PC-3 (cell line): ENCODE results near the gene TESK2. TPM values are rescaled to one million over a fixed set of nuclear protein-coding genes. Genes with fewer than 3 reads are reported as not detected.
"Not testable (repeated sequence)": the region's sequence is repeated elsewhere in the genome, so short reads cannot be mapped to it uniquely, and the experiment has no call there.

Source experiments
- ATAC-seq: fragments of 200-7000 bp; cut with Tn5 transposase; 2 replicates; pipeline ENCODE4 v1.9.1; 2020; ENCODE audit warnings: mild to moderate bottlenecking, moderate library complexity
- BruUV-seq: library from RNA; stranded (reverse); fragments of 400-500 nt; replicated peaks from 2 replicates; lab custom pipeline; 2021; lab: Mats Ljungman, UMichigan
- CTCF ChIA-PET: fragments of 300-600 bp; sonication (Branson Sonifier 250); formaldehyde crosslinking; loops from one replicate; lab custom pipeline; 2022; ENCODE audit warnings: antibody characterized with exemption; lab: Charles Lee
- POLR2A ChIA-PET: fragments of 300-600 bp; sonication (Branson Sonifier 250); formaldehyde crosslinking; loops from one replicate; lab custom pipeline; 2022; ENCODE audit warnings: antibody characterized with exemption; ENCODE audit not compliant: unreplicated experiment; lab: Charles Lee
- DNase-seq: peaks from one replicate; pipeline ENCODE4 v3.0.0-alpha.2; 2015
- H2AFZ ChIP-seq: fragments of 300-600 bp; sonication (generic); 2 replicates; pipeline ENCODE4 v1.6.0; 2016; ENCODE audit warnings: antibody characterized with exemption, low read length
- H3F3A ChIP-seq: fragments of 300-600 bp; sonication (generic); one replicate; pipeline ENCODE4 v1.6.0; 2017; ENCODE audit warnings: antibody characterized with exemption, low read length, control low read depth, mild to moderate bottlenecking; ENCODE audit not compliant: unreplicated experiment
- H3K27ac ChIP-seq: fragments of 300-600 bp; sonication (generic); 2 replicates; pipeline ENCODE4 v1.5.1; 2016; ENCODE audit warnings: mild to moderate bottlenecking, low read length
- H3K27me3 ChIP-seq: fragments of 300-600 bp; sonication (generic); 2 replicates; pipeline ENCODE4 v1.6.1; 2016; ENCODE audit warnings: low read length, mixed read lengths
- H3K36me3 ChIP-seq: fragments of 300-600 bp; sonication (generic); 2 replicates; pipeline ENCODE4 v1.6.1; 2016; ENCODE audit warnings: low read depth, mixed run types, low read length, mixed read lengths
- H3K4me1 ChIP-seq: fragments of 300-600 bp; sonication (generic); 2 replicates; pipeline ENCODE4 v1.5.1; 2016; ENCODE audit warnings: low read length; ENCODE audit not compliant: insufficient read depth
- H3K4me2 ChIP-seq: fragments of 300-600 bp; sonication (generic); 2 replicates; pipeline ENCODE4 v1.6.0; 2016; ENCODE audit warnings: low read length
- H3K4me3 ChIP-seq: fragments of 300-600 bp; sonication (generic); 2 replicates; pipeline ENCODE4 v1.5.1; 2016; ENCODE audit warnings: mild to moderate bottlenecking, low read length, mixed read lengths
- H3K79me2 ChIP-seq: fragments of 300-600 bp; sonication (generic); 2 replicates; pipeline ENCODE4 v1.6.1; 2017; ENCODE audit warnings: low read length, mixed read lengths
- H3K9ac ChIP-seq: fragments of 300-600 bp; sonication (generic); 2 replicates; pipeline ENCODE4 v1.6.0; 2016; ENCODE audit warnings: mild to moderate bottlenecking, low read length
- H3K9me2 ChIP-seq: fragments of 300-600 bp; sonication (generic); replicated peaks from 2 replicates; pipeline ENCODE4 v1.6.1; 2016; ENCODE audit warnings: mixed run types, low read length, mixed read lengths
- H3K9me3 ChIP-seq: fragments of 300-600 bp; sonication (generic); 2 replicates; pipeline ENCODE4 v1.6.1; 2016; ENCODE audit warnings: low read length, mixed read lengths
- H4K20me1 ChIP-seq: fragments of 300-600 bp; sonication (generic); 2 replicates; pipeline ENCODE4 v1.6.1; 2016; ENCODE audit warnings: low read length, mixed read lengths
- EZH2 ChIP-seq: fragments of 300-600 bp; sonication (generic); IDR thresholded peaks from one replicate; pipeline ENCODE4 v1.6.1; 2017; ENCODE audit warnings: antibody characterized with exemption, mild to moderate bottlenecking, low read length; ENCODE audit not compliant: unreplicated experiment
- EZH2phosphoT487 ChIP-seq: fragments of 300-600 bp; sonication (generic); IDR thresholded peaks from 2 replicates; pipeline ENCODE4 v1.6.1; 2018; ENCODE audit warnings: mild to moderate bottlenecking, antibody characterized with exemption, low read length, borderline replicate concordance
- intact Hi-C: fragments of 100-400 bp; cut with micrococcal nuclease; formaldehyde crosslinking; loops from 2 replicates; pipeline ENCODE4 v1.9.0; 2023
- total RNA-seq: library from RNA; depleted of rRNA; stranded (reverse); fragments of >200 nt; gene quantifications from 2 replicates; pipeline ENCODE4 v1.2.3, GENCODE V29; 2014
- TF ChIP-seq, protein P1 (sequence below): fragments of 300-600 bp; sonication (generic); conservative IDR thresholded peaks from 2 replicates; pipeline ENCODE4 v1.5.1; 2017; ENCODE audit warnings: antibody characterized with exemption, low read depth, mild to moderate bottlenecking, low read length

Gene TESK2
- total RNA-seq, 1 experiment from 2014 or later, result 6.0 TPM

DNA sequence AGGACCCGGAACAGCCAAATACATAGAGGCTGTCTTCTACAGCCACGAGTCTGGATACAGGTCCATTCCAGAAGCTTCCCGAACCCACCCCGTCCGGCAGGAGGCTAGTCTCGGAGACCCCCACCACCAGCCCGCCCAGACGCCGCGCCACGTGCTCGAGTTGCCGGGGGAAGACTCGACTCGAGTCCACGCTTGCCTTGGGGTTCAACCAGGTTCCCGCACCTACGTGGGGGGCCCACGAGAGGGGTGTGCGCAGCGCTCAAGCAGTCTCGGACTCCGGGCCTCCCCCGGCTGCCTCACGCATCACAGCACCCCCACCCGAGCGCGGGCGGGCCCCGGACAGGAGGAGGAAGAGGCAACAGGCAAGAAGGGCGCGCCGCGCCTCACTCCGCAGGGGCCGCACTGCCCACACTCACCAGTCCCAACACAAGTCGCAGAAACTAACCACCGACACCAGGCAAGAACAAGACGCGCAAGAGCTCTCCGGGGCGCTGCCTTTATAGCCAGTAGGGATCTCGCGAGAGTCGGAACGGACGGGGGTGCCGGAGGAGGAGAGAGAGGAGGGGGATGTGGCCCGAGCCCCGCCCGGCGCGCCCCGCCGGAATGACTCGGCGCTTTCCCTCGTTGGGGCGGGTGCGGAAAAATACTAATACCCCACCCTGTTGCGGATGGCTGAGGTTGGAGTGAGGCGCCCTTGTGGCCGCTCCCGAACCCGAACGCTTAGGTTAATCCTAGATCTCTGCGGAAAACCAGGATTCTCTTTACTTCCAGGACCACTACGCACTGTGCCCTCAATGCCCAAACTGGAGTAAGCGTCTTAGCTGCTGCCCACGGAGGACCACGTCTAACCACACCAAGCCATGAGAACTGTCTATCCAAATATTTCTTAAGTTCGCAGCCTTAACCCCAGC lies 30.7 kb upstream of the TESK2 start, which contains the start of gene PRDX1:
TSS of gene PRDX1 (minus strand) at position 472 of the 911 bp plus-strand sequence. CDS start 2,841 bp downstream, outside the sequence.
- Histone ChIP-seq H3K9me2 (no peaks in the 10 kb centered on the region), H3K4me2 (peak within 1 kb of the TSS; percentile 93), H3K36me3 (peaks cover 16% of the 10 kb centered on the region), H3K9ac (peak within 1 kb of the TSS; percentile 97), H3K27me3 (no peaks in the 10 kb centered on the region), H3K4me3 (peak within 1 kb of the TSS; percentile 99), H2AFZ (peak within 1 kb of the TSS; percentile 70), H3K9me3 (no peaks in the 10 kb centered on the region), H3K79me2 (peaks cover 53% of the 10 kb centered on the region), H4K20me1 (peaks cover 42% of the 10 kb centered on the region), H3K4me1 (peaks cover 52% of the 10 kb centered on the region), H3F3A (no peaks in the 10 kb centered on the region), H3K27ac (peak within 1 kb of the TSS; percentile 98)
- intact Hi-C loops, result loop anchor here (1.0 kb wide), 1 partner anchor 29 kb away; the partner anchor contains the start of gene AKR1A1
- TSS peak; percentile 58 for BruUV-seq
- ChIA-PET POLR2A (interaction anchor here (0.6 to 2.0 kb wide), 6 partner anchors 21 to 510 kb away, joined by 3 to 21 read pairs (median 4); partner anchors contain the start of genes AKR1A1, MMACHC and UROD), CTCF (interaction anchor here (0.6 to 1.2 kb wide), 3 partner anchors 27 to 62 kb away, joined by 3 to 5 read pairs (median 4); partner anchors contain the start of gene NASP)
- TF ChIP-seq EZH2, result no peak
- TF ChIP-seq, protein P1, sequence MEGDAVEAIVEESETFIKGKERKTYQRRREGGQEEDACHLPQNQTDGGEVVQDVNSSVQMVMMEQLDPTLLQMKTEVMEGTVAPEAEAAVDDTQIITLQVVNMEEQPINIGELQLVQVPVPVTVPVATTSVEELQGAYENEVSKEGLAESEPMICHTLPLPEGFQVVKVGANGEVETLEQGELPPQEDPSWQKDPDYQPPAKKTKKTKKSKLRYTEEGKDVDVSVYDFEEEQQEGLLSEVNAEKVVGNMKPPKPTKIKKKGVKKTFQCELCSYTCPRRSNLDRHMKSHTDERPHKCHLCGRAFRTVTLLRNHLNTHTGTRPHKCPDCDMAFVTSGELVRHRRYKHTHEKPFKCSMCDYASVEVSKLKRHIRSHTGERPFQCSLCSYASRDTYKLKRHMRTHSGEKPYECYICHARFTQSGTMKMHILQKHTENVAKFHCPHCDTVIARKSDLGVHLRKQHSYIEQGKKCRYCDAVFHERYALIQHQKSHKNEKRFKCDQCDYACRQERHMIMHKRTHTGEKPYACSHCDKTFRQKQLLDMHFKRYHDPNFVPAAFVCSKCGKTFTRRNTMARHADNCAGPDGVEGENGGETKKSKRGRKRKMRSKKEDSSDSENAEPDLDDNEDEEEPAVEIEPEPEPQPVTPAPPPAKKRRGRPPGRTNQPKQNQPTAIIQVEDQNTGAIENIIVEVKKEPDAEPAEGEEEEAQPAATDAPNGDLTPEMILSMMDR, result 0 out of 2 replicates have a peak, but pooled peaks have one; percentile 17
- peak; percentile 72 for ATAC-seq
- peak; percentile 99 for DNase-seq

DNA sequence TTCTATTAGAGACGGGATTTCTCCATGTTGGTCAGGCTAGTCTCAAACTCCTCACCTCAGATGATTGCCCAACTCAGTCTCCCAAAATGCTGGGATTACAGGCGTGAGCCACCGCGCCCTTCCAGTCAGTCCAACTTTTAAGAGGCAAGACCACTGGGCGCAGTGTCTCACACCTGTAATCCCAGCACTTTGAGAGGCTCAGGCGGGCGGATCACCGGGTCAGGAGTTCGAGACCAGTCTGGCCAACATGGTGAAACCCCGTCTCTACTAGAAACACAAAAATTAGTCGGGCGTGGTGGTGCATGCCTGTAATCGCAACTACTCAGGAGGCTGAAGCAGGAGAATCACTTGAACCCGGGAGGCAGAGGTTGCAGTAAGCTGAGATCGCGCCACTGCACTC lies 28.8 kb upstream of the TESK2 start:
- H3K79me2 ChIP-seq, result peaks cover 66% of the 10 kb centered on the region
- DNase-seq, POLR2A ChIA-PET, H3K27ac ChIP-seq, H3K27me3 ChIP-seq, H3K9me3 ChIP-seq, H2AFZ ChIP-seq, H3F3A ChIP-seq, H3K9me2 ChIP-seq, ATAC-seq, BruUV-seq, intact Hi-C loops: not testable (repeated sequence)
- peaks cover 40% of the 10 kb centered on the region for H3K4me1 ChIP-seq
- H3K4me2 ChIP-seq, result peak overlapping the region; percentile 93
- H3K9ac ChIP-seq, result peak overlapping the region; percentile 97
- CTCF ChIA-PET, result interaction anchor here (0.6 kb wide), 1 partner anchor 50 kb away, joined by 3 read pairs; no protein-coding TSS in a partner anchor
- peaks cover 33% of the 10 kb centered on the region for H3K36me3 ChIP-seq
- H3K4me3 ChIP-seq, result peak overlapping the region; percentile 99
- H4K20me1 ChIP-seq, result peaks cover 53% of the 10 kb centered on the region

- H3K27me3 ChIP-seq, result no peaks in the 10 kb centered on the region
- peaks cover 57% of the 10 kb centered on the region for H4K20me1 ChIP-seq
- TF ChIP-seq, protein P1, result no peak
- TF ChIP-seq EZH2 (no peak), EZH2phosphoT487 (no peak)
- H3F3A ChIP-seq, result no peaks in the 10 kb centered on the region
- H3K9ac ChIP-seq, result no peak overlapping the region
- H3K4me1 ChIP-seq, result peaks cover 37% of the 10 kb centered on the region
- H2AFZ ChIP-seq, result no peak overlapping the region
- peaks cover 71% of the 10 kb centered on the region for H3K79me2 ChIP-seq
- H3K4me3 ChIP-seq, result peak overlapping the region; percentile 99
- ChIA-PET CTCF (interaction anchor here (0.6 kb wide), 1 partner anchor 51 kb away, joined by 3 read pairs; no protein-coding TSS in a partner anchor), POLR2A (interaction anchor here (0.6 kb wide), 3 partner anchors 39 to 624 kb away, joined by 3 to 13 read pairs (median 3); no protein-coding TSS in a partner anchor)
- no peaks in the 10 kb centered on the region for H3K9me2 ChIP-seq
- ATAC-seq (no peak), DNase-seq (no peak)
- H3K27ac ChIP-seq, result no peak overlapping the region
- intact Hi-C loops, result no loop called here
- H3K4me2 ChIP-seq, result peak overlapping the region; percentile 93
- H3K36me3 ChIP-seq, result peaks cover 40% of the 10 kb centered on the region
- BruUV-seq, result TSS peak; percentile 6
- H3K9me3 ChIP-seq, result no peaks in the 10 kb centered on the region
Measured at GRCh38 chr1:45518910-45519309, 27.9 kb upstream of the TESK2 start.

DNA sequence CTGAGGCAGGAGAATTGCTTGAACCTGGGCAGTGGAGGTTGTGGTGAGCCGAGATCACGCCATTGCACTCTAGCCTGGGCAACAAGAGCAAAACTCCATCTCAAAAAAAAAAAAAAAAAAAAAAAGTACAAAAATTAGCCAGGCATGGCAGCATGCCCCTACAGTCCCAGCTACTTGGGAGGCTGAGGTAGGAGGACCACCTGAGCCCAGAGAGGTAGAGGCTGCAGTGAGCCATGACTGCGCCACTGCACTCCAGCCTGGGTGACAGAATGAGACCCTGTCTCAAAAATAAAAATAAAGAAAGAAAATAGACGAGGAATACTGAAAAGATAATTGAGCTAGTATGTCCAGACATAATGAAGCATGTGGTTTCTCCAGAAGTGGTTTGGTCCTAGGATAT lies 27.4 kb upstream of the TESK2 start:
- H3K27ac ChIP-seq, intact Hi-C loops: not testable (repeated sequence)
- peaks cover 46% of the 10 kb centered on the region for H3K36me3 ChIP-seq

More for the DNA sequence above, 27.4 kb upstream of the TESK2 start:
- H3F3A ChIP-seq, BruUV-seq, H3K27me3 ChIP-seq, DNase-seq, H3K9ac ChIP-seq, H2AFZ ChIP-seq, CTCF ChIA-PET, H3K9me2 ChIP-seq, ATAC-seq, H3K9me3 ChIP-seq: not testable (repeated sequence)
- H3K4me3 ChIP-seq, result peak overlapping the region; percentile 99
- H3K79me2 ChIP-seq, result peaks cover 71% of the 10 kb centered on the region
- H4K20me1 ChIP-seq, result peaks cover 57% of the 10 kb centered on the region
- POLR2A ChIA-PET, result interaction anchor here (0.6 kb wide), 3 partner anchors 40 to 624 kb away, joined by 3 to 13 read pairs (median 3); no protein-coding TSS in a partner anchor
- peak overlapping the region; percentile 93 for H3K4me2 ChIP-seq
- peaks cover 36% of the 10 kb centered on the region for H3K4me1 ChIP-seq
